PC-9 (cell line): ENCODE measurements around the gene SERAC1. TPM values are rescaled to one million over a fixed set of nuclear protein-coding genes. Genes with fewer than 3 reads are reported as not detected.
A peak's percentile ranks its signal among the peaks of the same experiment; 100 is the strongest.

Experiments
- BruUV-seq: library from RNA; stranded (reverse); fragments of 400-500 nt; replicated peaks from 2 replicates; lab custom pipeline; 2021; lab: Mats Ljungman, UMichigan
- CTCF ChIA-PET: fragments of 300-600 bp; sonication (Branson Sonifier 250); formaldehyde crosslinking; loops from one replicate; lab custom pipeline; 2022; ENCODE audit warnings: antibody characterized with exemption; lab: Charles Lee
- POLR2A ChIA-PET: fragments of 300-600 bp; sonication (Branson Sonifier 250); formaldehyde crosslinking; loops from one replicate; lab custom pipeline; 2022; ENCODE audit warnings: antibody characterized with exemption; ENCODE audit not compliant: unreplicated experiment; lab: Charles Lee
- DNase-seq, 2 experiments: peaks; one replicate each; pipeline versions ENCODE4 v3.0.0 to v3.0.0-alpha.2; 2015 to 2022; ENCODE audit warnings: mixed read lengths in 1 of 2
- H2AFZ ChIP-seq: fragments of 200-600 bp; sonication (generic); 2 replicates; pipeline ENCODE4 v1.8.1; 2017; ENCODE audit warnings: antibody characterized with exemption
- H3F3A ChIP-seq: fragments of 200-600 bp; sonication (generic); 2 replicates; pipeline ENCODE4 v1.8.1; 2017; ENCODE audit warnings: antibody characterized with exemption, mild to moderate bottlenecking, low read depth; ENCODE audit not compliant: insufficient read depth
- H3K27ac ChIP-seq: fragments of 200-600 bp; sonication (generic); 2 replicates; pipeline ENCODE4 v1.6.1; 2016; ENCODE audit warnings: mixed run types
- H3K27me3 ChIP-seq: fragments of 200-600 bp; sonication (generic); 2 replicates; pipeline ENCODE4 v1.6.1; 2016; ENCODE audit warnings: low read depth, mixed run types; ENCODE audit not compliant: insufficient read depth
- H3K36me3 ChIP-seq: fragments of 200-600 bp; sonication (generic); 2 replicates; pipeline ENCODE4 v1.6.1; 2016; ENCODE audit warnings: low read depth, mixed run types
- H3K4me1 ChIP-seq: fragments of 200-600 bp; sonication (generic); replicated peaks from 2 replicates; pipeline ENCODE4 v1.6.1; 2016; ENCODE audit warnings: mixed run types; ENCODE audit not compliant: insufficient read depth
- H3K4me2 ChIP-seq: fragments of 200-600 bp; sonication (generic); 2 replicates; pipeline ENCODE4 v1.6.1; 2017; ENCODE audit warnings: mixed run types
- H3K4me3 ChIP-seq: fragments of 200-600 bp; sonication (generic); 2 replicates; pipeline ENCODE4 v1.6.1; 2016; ENCODE audit warnings: mixed run types
- H3K79me2 ChIP-seq: fragments of 200-600 bp; sonication (generic); 2 replicates; pipeline ENCODE4 v1.6.1; 2017; ENCODE audit warnings: low read depth, mixed run types
- H3K9me2 ChIP-seq: fragments of 200-600 bp; sonication (generic); 2 replicates; pipeline ENCODE4 v1.8.1; 2017; ENCODE audit warnings: mild to moderate bottlenecking; ENCODE audit not compliant: insufficient read depth
- H3K9me3 ChIP-seq: fragments of 200-600 bp; sonication (generic); 2 replicates; pipeline ENCODE4 v1.8.1; 2016; ENCODE audit warnings: low read depth; ENCODE audit not compliant: insufficient read depth
- H4K20me1 ChIP-seq: fragments of 200-600 bp; sonication (generic); 2 replicates; pipeline ENCODE4 v1.8.1; 2017; ENCODE audit not compliant: insufficient read depth
- EZH2 ChIP-seq: fragments of 200-600 bp; sonication (generic); IDR thresholded peaks from 2 replicates; pipeline ENCODE4 v1.8.0; 2017; ENCODE audit warnings: antibody characterized with exemption, low read depth
- intact Hi-C: fragments of 100-400 bp; cut with micrococcal nuclease; formaldehyde crosslinking; loops from one replicate; pipeline ENCODE4 v1.10.0; 2022; ENCODE audit not compliant: unreplicated experiment
- total RNA-seq: library from RNA; stranded (reverse); gene quantifications from 2 replicates; pipeline ENCODE4 v1.2.3, GENCODE V29; 2021
- TF ChIP-seq, protein P1 (sequence below): fragments of 200-600 bp; sonication (generic); conservative IDR thresholded peaks from 2 replicates; pipeline ENCODE4 v1.6.1; 2017; ENCODE audit warnings: mixed run types, antibody characterized with exemption, mild to moderate bottlenecking, moderate library complexity

The SERAC1 gene
- total RNA-seq, 1 experiment from 2014 or later: 4.9 TPM

DNA sequence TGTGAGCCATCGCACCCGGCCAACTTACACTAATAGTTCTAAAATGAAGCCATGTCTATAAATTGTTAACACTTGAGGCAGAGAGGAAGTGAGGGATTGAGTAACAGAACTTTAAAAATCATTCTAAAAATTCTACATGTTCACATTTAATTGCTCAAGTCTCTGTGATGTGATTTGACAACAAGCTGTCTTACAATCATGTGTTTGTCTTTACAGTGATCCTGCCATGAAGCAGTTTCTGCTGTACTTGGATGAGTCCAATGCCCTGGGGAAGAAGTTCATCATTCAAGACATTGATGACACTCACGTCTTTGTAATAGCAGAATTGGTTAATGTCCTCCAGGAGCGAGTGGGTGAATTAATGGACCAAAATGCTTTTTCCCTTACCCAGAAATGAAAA lies 23.7 kb upstream of the SERAC1 start:
- CTCF ChIA-PET: interaction anchor here (0.6 kb wide), 1 partner anchor 9 kb away, joined by 3 read pairs; no protein-coding TSS in a partner anchor

DNA sequence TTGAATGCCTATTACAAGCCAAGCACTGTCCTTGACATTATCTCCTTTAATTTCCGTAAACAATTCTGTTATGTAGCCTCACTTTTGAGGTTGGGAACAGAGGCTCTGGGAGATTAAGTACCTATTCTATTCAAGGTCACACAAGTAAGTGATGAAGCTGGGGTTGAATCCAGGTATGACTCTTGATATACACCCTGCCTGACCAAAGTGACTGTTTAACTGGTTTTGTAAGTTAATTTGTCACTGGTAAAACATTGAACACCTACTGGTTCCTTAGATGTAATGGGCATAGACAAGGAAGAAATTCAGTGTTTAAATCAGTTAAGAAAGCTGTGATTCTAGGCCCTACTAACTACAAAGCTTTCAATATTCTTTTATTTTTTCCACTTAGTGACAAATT lies 23.0 kb upstream of the SERAC1 start:
- Histone ChIP-seq H3K4me2 (no peak overlapping the region), H3K4me1 (no peaks in the 10 kb centered on the region), H4K20me1 (no peaks in the 10 kb centered on the region), H3K79me2 (no peaks in the 10 kb centered on the region), H3K4me3 (no peak overlapping the region), H3K36me3 (peaks cover 13% of the 10 kb centered on the region; the same call in 1 of the 2 replicates), H3K27me3 (no peaks in the 10 kb centered on the region), H3K9me2 (no peaks in the 10 kb centered on the region), H3F3A (no peaks in the 10 kb centered on the region), H3K9me3 (no peaks in the 10 kb centered on the region), H3K27ac (no peak overlapping the region), H2AFZ (no peak overlapping the region)
- ChIA-PET POLR2A (no interaction called here), CTCF (no interaction called here)
- peak in 1 of 2 experiments; percentile 46 for DNase-seq
- intact Hi-C loops: no loop called here
- BruUV-seq: no TSS peak
- TF ChIP-seq, protein P1, sequence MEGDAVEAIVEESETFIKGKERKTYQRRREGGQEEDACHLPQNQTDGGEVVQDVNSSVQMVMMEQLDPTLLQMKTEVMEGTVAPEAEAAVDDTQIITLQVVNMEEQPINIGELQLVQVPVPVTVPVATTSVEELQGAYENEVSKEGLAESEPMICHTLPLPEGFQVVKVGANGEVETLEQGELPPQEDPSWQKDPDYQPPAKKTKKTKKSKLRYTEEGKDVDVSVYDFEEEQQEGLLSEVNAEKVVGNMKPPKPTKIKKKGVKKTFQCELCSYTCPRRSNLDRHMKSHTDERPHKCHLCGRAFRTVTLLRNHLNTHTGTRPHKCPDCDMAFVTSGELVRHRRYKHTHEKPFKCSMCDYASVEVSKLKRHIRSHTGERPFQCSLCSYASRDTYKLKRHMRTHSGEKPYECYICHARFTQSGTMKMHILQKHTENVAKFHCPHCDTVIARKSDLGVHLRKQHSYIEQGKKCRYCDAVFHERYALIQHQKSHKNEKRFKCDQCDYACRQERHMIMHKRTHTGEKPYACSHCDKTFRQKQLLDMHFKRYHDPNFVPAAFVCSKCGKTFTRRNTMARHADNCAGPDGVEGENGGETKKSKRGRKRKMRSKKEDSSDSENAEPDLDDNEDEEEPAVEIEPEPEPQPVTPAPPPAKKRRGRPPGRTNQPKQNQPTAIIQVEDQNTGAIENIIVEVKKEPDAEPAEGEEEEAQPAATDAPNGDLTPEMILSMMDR: no peak
- TF ChIP-seq EZH2: no peak

More for the DNA sequence above, 23.7 kb upstream of the SERAC1 start:
- H3K27ac ChIP-seq: no peak overlapping the region
- H3K4me2 ChIP-seq: no peak overlapping the region
- peaks cover 13% of the 10 kb centered on the region; the same call in 1 of the 2 replicates for H3K36me3 ChIP-seq
- no peaks in the 10 kb centered on the region for H3K9me3 ChIP-seq
- POLR2A ChIA-PET: no interaction called here
- no peaks in the 10 kb centered on the region for H3K9me2 ChIP-seq
- no peaks in the 10 kb centered on the region for H3K79me2 ChIP-seq
- H3K4me3 ChIP-seq: no peak overlapping the region
- no peaks in the 10 kb centered on the region for H3K4me1 ChIP-seq
- DNase-seq: no peak
- no TSS peak for BruUV-seq
- no peak for TF ChIP-seq EZH2
- TF ChIP-seq, protein P1: no peak
- intact Hi-C loops: no loop called here
- no peak overlapping the region for H2AFZ ChIP-seq
- no peaks in the 10 kb centered on the region for H4K20me1 ChIP-seq
- no peaks in the 10 kb centered on the region for H3K27me3 ChIP-seq
- no peaks in the 10 kb centered on the region for H3F3A ChIP-seq

DNA sequence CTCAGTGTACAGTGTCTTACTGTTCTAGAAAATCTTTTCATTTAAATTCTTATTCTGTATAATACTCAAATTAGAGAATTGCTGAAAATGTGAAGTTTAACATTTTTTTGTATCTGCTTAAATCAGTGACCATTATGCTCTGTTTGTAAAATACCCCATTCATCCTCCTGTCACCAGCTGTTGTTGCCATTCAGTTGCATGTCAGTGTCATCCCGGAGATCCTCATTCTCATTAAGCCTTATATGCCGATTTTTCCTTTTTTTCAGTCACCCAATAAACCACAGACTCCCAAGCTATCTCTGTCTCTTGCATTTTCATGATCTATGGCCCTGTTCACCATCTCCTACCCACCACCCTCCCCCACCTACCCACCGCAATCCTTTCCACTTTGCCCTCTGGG lies 20.5 kb upstream of the SERAC1 start:
- H3K9me3 ChIP-seq: no peaks in the 10 kb centered on the region
- no peak overlapping the region for H3K4me2 ChIP-seq
- H3F3A ChIP-seq: no peaks in the 10 kb centered on the region
- no peaks in the 10 kb centered on the region for H3K79me2 ChIP-seq
- H3K4me3 ChIP-seq: no peak overlapping the region
- H4K20me1 ChIP-seq: no peaks in the 10 kb centered on the region
- H3K4me1 ChIP-seq: no peaks in the 10 kb centered on the region
- intact Hi-C loops: no loop called here
- no peak overlapping the region for H3K27ac ChIP-seq
- CTCF ChIA-PET: no interaction called here
- no peaks in the 10 kb centered on the region for H3K9me2 ChIP-seq
- no peak overlapping the region for H2AFZ ChIP-seq
- no peak for DNase-seq
- H3K27me3 ChIP-seq: no peaks in the 10 kb centered on the region
- TF ChIP-seq, protein P1: no peak
- TF ChIP-seq EZH2: no peak
- no TSS peak for BruUV-seq
- POLR2A ChIA-PET: no interaction called here
- H3K36me3 ChIP-seq: peaks cover 13% of the 10 kb centered on the region; the same call in 1 of the 2 replicates
